Hippocampal formation (tissue), 2 donors: Measurements from ENCODE around the gene SCG2.
A peak's percentile ranks its signal among the peaks of the same experiment; 100 is the strongest.

Experiments used
- DNase-seq, 2 donors: peaks; one replicate each; lab custom pipeline; 2025; lab: John Stamatoyannopoulos, UW

SCG2 gene

DNA sequence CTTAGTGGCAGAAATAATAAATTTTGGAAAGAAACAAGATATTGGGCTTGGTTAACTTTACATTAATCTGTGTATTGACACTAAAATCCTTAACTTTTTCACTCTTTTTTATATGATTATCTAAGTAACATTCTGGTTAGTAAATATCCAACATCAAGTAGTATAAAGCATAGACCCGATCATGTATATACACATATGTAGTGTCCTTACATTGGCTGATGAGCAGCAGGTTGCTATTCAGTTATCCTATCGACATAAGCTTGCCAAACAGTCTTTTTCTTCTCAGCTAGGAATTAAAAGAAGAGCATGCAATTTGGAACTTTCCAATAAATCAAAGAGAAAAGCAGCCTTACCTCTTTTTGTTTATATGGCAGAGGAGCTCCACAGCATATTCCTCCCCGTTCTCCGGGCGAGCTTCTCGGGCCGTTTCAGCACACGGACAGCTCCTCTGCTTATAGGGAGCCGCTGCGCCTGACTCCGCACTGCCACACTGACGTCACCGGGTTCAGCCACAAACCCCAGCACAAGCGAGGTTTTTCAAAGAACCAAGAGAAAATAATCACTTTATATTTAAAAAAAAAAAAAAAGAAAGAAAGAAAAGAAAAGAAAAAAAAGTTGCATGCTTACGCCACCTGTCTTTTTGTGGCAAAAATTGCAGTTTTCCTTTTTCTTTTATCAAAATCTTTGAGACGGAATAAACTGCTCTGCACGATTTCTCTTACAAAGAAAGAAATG is at the start of gene SCG2:
Gene SCG2, minus strand, starts transcription at position 430 of the 735 bp plus-strand sequence. CDS start 3,079 bp downstream, outside the sequence.
- DNase-seq = peak; percentile 8 to 69

DNA sequence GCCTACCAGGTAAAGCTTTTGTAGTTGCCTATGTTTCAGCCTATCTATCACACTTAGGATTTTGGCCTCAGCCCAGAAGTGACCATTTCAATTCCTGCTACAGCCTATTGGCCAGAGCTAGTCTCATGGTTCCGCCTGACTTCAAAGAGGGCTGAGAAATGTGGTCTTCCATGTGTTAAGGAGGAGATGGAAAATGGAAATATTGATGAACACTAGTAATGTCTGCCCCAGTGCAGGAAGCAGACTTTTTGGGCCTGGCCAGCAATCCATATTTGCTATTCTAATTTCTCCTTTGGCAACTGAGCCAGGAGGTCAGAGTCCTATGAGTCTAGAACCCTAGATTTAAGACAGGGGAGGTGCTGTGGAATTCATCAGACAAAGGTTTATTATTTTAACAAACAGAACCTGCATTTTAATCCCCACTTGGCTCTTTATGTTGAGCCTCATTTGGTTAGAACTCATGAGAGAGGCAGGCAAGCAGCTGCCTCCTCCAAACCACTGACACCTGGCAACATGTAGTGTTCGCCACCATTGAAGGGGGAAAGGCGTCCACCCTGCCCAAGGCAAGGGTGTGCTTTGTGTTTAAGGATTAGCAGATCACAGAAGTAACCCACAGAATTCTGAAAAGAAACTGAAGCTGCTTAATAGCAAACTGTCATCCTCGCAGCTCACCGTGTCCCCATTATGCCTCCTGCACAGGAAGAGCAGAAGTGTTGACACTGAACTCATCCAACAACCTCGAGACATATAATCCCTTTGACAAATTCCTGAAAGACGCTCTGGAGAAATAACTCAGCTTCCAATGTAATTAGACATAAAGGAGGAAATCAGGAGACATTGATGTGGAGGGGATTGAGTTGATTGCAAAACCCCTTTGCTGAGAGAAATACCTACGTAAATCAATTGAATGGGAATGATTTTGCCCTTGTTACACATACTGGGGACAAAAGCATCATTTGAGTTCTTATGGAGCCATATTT is 47.7 kb upstream of the SCG2 start:
- DNase-seq = no peak

- DNase-seq = no peak
Measured at GRCh38 chr2:223648755-223649154, 46.6 kb upstream of the SCG2 start.

GRCh38 chr2:223647258-223647952 is 45.2 kb upstream of the SCG2 start:
- DNase-seq = no peak

DNA sequence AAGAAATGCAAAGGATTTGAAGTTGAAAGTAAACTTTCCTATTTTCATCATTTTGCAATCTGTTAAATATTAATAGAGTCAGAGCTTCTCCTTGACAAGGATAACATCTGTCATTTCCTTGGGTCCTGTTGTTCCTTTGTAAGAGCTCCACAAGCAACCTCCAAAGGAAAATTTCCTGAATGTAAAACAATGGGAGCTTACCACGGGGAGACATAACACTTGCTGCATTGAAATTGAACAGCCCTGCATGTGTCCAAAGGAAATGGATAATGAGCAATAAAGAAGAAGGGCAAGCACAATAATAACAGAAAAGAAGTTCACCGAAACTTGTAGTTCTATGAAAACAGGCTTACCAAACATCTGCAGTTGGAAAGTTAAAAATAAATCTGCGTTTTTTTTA is 42.0 kb upstream of the SCG2 start:
- no peak for DNase-seq

DNA sequence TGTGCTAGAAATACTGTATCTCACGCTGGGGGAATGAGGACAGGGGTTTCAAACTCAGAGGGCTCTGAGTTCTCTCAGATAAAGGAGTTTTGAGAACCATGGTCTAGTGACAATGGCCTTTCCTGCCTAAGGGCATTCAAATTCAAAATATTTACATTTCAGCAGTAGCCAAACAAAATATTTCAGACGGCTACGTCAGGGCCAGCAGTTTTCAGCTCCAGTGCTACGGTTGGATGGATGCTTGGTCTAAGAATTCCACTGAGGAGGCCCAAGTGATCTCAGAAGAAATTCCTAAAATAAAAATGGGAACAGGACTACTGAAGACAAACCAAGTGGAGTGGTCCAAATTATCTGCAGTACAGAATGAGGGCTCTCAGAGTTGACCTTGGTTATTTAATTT is 41.1 kb upstream of the SCG2 start:
- no peak for DNase-seq

- no peak for DNase-seq
Measured at GRCh38 chr2:223642506-223642905, 40.3 kb upstream of the SCG2 start.

GRCh38 chr2:223641082-223641481 is 38.9 kb upstream of the SCG2 start:
- no peak for DNase-seq

GRCh38 chr2:223635080-223635479 is 32.9 kb upstream of the SCG2 start:
- DNase-seq = no peak

GRCh38 chr2:223634238-223634637 is 32.1 kb upstream of the SCG2 start:
- DNase-seq = no peak

DNA sequence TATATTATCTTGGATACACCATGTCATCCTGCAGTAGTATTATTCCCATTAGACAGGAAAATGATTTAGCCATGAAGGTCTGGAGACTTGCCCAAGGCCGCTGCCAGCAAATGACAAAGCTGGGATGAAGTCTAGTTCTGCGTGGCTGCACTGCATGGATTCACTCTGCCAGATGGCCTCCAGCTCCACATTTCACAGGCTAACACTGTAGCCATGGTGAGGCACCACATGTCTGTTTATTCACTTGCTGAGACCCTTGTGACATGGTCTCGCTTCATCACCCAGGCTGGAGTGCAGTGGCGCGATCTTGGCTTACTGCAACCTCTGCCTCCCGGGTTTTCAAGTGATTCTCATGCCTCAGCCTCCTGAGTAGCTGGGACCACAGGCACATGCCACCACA is 31.5 kb upstream of the SCG2 start:
- no peak for DNase-seq

- no peak for DNase-seq
Measured at GRCh38 chr2:223632826-223633225, 30.7 kb upstream of the SCG2 start.

DNA sequence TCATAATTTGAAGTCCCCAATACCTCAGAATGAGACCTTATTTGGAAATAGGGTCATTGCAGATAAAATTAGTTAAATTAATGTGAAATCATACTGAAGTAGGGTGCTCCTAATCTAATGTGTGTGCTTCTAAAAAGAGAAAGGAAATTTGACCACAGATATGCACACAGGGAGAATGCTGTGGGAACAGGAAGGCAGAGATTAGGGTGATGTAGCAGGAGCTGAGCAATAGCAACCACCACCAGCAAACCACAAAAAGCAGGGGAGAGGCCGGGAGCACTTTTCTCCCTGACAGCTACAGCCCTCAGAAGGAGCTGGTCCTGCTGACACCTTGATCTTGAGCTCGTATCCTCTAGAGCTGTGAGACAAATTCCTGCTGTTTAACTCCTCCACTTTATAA is 24.6 kb upstream of the SCG2 start:
- DNase-seq = no peak

DNA sequence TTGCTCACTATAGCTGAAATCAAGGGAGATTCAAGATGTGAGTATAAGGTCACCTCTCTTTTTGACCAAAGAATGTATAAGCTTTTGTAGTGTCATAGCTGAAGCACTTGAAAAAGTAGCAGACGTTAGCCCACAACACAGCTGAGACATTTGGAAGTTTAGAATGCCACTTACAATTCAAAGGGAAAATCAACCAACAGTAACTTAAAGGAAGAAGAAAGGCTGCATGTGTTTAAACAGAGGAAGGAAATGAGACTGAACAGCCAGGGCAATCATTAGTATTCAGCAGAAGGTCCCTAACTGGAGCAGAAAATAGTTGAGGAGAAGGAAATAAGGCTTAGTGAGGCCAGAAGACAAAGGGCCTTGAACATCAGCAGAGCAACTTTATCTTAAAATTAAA is 23.5 kb upstream of the SCG2 start:
- no peak for DNase-seq

GRCh38 chr2:223621901-223622300 is 19.7 kb upstream of the SCG2 start:
- DNase-seq = no peak

GRCh38 chr2:223619486-223620129 is 17.4 kb upstream of the SCG2 start:
- DNase-seq = no peak

GRCh38 chr2:223618172-223619035 is 16.2 kb upstream of the SCG2 start:
- DNase-seq = no peak

DNA sequence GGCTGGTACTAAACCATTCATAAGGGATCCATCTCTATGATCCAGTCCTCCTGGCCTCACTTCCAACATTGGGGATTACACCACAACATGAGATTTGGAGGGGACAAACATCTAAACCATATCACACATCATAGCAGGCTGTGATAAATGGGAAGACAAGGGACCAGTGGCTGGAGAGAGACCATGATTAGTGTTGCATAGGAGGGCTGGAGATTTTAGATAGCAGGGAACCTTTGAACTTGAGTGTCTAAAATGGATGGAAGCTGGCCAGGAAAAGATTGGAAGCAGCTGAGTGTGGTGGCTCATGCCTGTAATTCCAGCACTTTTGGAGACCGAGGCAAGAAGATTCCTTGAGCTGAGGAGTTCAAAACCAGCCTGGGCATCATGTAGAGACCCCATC is 12.4 kb upstream of the SCG2 start:
- DNase-seq = no peak

- DNase-seq = peak; percentile 61 to 80
Measured at GRCh38 chr2:223613017-223613950, 11.1 kb upstream of the SCG2 start.

GRCh38 chr2:223612501-223612900 is 10.3 kb upstream of the SCG2 start:
- no peak for DNase-seq
